Vagina (tissue), 2 donors: Measurements from ENCODE around the gene MINDY4B. TPM values are rescaled to one million over a fixed set of nuclear protein-coding genes. Genes with fewer than 3 reads are reported as not detected.

Experiments
- DNase-seq, 2 donors: peaks; one replicate each; pipeline ENCODE4 v3.0.0-alpha.2; 2017; ENCODE audit errors: extremely low spot score in 2 of 2
- H3K27ac ChIP-seq: fragments of 200-600 bp; sonication (generic); one replicate; pipeline ENCODE4 v1.5.1; 2019
- H3K27me3 ChIP-seq: fragments of 200-600 bp; sonication (generic); one replicate; pipeline ENCODE4 v1.5.1; 2019
- H3K36me3 ChIP-seq, 2 donors: fragments of 200-600 bp; sonication (generic); one replicate each; pipeline ENCODE4 v1.5.1; 2017 to 2019
- H3K4me1 ChIP-seq: fragments of 200-600 bp; sonication (generic); one replicate; pipeline ENCODE4 v1.5.1; 2019
- H3K4me3 ChIP-seq, 2 donors: fragments of 200-600 bp; sonication (generic); 1 replicate in 1 of 2; 2 replicates in 1 of 2; pipeline ENCODE4 v1.5.1; 2016 to 2019
- H3K9me3 ChIP-seq: fragments of 200-600 bp; sonication (generic); one replicate; pipeline ENCODE4 v1.5.1; 2019
- POLR2A ChIP-seq, 2 donors: fragments of 450-650 bp; IDR thresholded peaks; one replicate each; pipeline ENCODE4 v1.6.1; 2017; ENCODE audit warnings: antibody characterized with exemption in 2 of 2, mild to moderate bottlenecking in 2 of 2, moderate library complexity in 2 of 2
- POLR2AphosphoS5 ChIP-seq, 2 donors: sonication (generic); formaldehyde crosslinking; IDR thresholded peaks; one replicate each; pipeline ENCODE4 v1.9.0; 2017; ENCODE audit warnings: antibody characterized with exemption in 2 of 2, mild to moderate bottlenecking in 2 of 2, low read depth in 1 of 2; ENCODE audit not compliant: insufficient read depth in 1 of 2
- intact Hi-C: fragments of 100-400 bp; cut with DNase I; formaldehyde crosslinking; loops from one replicate; pipeline ENCODE4 v1.15.1; 2023
- total RNA-seq: library from RNA; depleted of rRNA; stranded (reverse); fragments of >200 nt; gene quantifications from one replicate; pipeline ENCODE4 v1.2.3, GENCODE V29; 2016
- TF ChIP-seq, protein P1 (sequence below), 3 experiments: fragments of 450-650 bp in 2 of 3; fragments of 200-600 bp in 1 of 3; sonication (generic) in 1 of 3; IDR thresholded peaks; one replicate each; pipeline ENCODE4 v1.5.1; 2017 to 2019; ENCODE audit warnings: antibody characterized with exemption in 3 of 3, mild to moderate bottlenecking in 2 of 3, moderate library complexity in 2 of 3

The MINDY4B gene
- total RNA-seq, 1 donor from 2014 or later: not detected

DNA sequence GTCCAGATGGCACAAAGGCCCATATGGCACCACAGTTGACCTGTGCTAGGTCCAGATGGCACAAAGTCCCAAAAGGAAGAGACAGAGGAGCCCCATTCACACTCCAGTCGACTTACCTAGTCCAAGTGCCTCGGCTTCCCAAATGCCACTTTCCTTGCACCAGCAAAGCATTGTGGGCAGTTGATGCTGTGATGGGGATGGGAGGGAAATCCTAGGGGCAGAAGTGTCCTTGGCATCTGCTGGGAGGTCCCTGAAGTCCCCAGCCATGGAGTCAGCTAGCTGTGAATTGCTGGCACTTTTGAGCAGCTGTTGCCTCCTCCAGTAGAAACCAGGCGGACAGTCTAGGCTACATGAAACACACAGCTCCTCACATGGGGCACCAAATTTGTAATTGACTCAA is 82.0 kb downstream of the MINDY4B start:
- Histone ChIP-seq H3K4me3 (no peak overlapping the region), H3K9me3 (no peaks in the 10 kb centered on the region), H3K27me3 (no peaks in the 10 kb centered on the region), H3K27ac (no peak overlapping the region), H3K36me3 (no peaks in the 10 kb centered on the region), H3K4me1 (no peaks in the 10 kb centered on the region)
- intact Hi-C loops: no loop called here
- no peak for DNase-seq
- TF ChIP-seq POLR2A (IDR thresholded peaks at IDR 0.05) (no peak), POLR2AphosphoS5 (IDR thresholded peaks at IDR 0.05; ENCODE audit: insufficient read depth in 1 of 2, low read depth in 1 of 2) (no peak)
- TF ChIP-seq, protein P1, sequence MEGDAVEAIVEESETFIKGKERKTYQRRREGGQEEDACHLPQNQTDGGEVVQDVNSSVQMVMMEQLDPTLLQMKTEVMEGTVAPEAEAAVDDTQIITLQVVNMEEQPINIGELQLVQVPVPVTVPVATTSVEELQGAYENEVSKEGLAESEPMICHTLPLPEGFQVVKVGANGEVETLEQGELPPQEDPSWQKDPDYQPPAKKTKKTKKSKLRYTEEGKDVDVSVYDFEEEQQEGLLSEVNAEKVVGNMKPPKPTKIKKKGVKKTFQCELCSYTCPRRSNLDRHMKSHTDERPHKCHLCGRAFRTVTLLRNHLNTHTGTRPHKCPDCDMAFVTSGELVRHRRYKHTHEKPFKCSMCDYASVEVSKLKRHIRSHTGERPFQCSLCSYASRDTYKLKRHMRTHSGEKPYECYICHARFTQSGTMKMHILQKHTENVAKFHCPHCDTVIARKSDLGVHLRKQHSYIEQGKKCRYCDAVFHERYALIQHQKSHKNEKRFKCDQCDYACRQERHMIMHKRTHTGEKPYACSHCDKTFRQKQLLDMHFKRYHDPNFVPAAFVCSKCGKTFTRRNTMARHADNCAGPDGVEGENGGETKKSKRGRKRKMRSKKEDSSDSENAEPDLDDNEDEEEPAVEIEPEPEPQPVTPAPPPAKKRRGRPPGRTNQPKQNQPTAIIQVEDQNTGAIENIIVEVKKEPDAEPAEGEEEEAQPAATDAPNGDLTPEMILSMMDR (IDR thresholded peaks at IDR 0.05): no peak

DNA sequence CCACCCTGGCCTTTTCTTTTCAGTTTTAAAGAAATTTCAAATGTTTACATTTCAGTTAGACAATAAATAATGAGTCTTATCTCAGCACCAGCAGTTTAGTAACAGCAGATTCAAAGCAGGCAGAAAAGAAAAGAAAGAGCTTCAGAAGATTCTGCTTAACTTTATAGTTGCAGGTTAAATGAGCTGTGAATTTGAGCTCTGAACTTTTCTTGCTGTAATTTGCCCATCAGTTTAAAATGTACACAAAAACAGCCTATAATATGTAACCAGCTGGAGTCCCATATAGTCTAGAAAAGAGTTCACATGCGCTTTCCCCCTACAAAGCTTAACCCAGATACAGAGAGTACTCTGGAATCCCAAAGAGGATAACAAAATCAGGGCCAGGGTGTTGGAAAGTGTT is 82.6 kb downstream of the MINDY4B start:
- Histone ChIP-seq H3K27ac (no peak overlapping the region), H3K27me3 (no peaks in the 10 kb centered on the region), H3K36me3 (no peaks in the 10 kb centered on the region), H3K9me3 (no peaks in the 10 kb centered on the region), H3K4me3 (no peak overlapping the region), H3K4me1 (no peaks in the 10 kb centered on the region)
- TF ChIP-seq, protein P1 (IDR thresholded peaks at IDR 0.05): no peak
- TF ChIP-seq POLR2AphosphoS5 (IDR thresholded peaks at IDR 0.05; ENCODE audit: insufficient read depth in 1 of 2, low read depth in 1 of 2) (no peak), POLR2A (IDR thresholded peaks at IDR 0.05) (no peak)
- no peak for DNase-seq
- intact Hi-C loops: no loop called here

Other genes with a start within 250 kb of the MINDY4B start
- gene ERICH6, start 201.5 kb downstream of the MINDY4B start, total RNA-seq: not detected
- gene SIAH2, start 142.3 kb downstream of the MINDY4B start, total RNA-seq: 71.0 TPM
- gene CLRN1, start 67.3 kb upstream of the MINDY4B start, total RNA-seq: not detected
- gene MED12L, start 180.2 kb upstream of the MINDY4B start, total RNA-seq: 1.7 TPM